GM23248 (cell line): ENCODE data around the gene STRADB. TPM values are rescaled to one million over a fixed set of nuclear protein-coding genes. Genes with fewer than 3 reads are reported as not detected.
A peak's percentile ranks its signal among the peaks of the same experiment; 100 is the strongest.

Source experiments
- DNase-seq: peaks from one replicate; pipeline ENCODE4 v3.0.0-alpha.2; 2015
- H2AFZ ChIP-seq: fragments of 200-600 bp; sonication (generic); 2 replicates; pipeline ENCODE4 v1.6.1; 2016; ENCODE audit warnings: antibody characterized with exemption
- H3F3A ChIP-seq: fragments of 200-600 bp; sonication (generic); 2 replicates; pipeline ENCODE4 v1.6.1; 2016; ENCODE audit warnings: mild to moderate bottlenecking, antibody characterized with exemption, mixed run types; ENCODE audit not compliant: insufficient read depth
- H3K27ac ChIP-seq: fragments of 200-600 bp; sonication (generic); 2 replicates; pipeline ENCODE4 v1.5.1; 2016; ENCODE audit warnings: mild to moderate bottlenecking
- H3K27me3 ChIP-seq: fragments of 200-600 bp; sonication (generic); replicated peaks from 2 replicates; pipeline ENCODE4 v1.6.1; 2016; ENCODE audit warnings: mild to moderate bottlenecking; ENCODE audit not compliant: insufficient read depth
- H3K36me3 ChIP-seq: fragments of 200-600 bp; sonication (generic); 2 replicates; pipeline ENCODE4 v1.6.1; 2016; ENCODE audit warnings: low read depth, mild to moderate bottlenecking
- H3K4me1 ChIP-seq: fragments of 200-600 bp; sonication (generic); 2 replicates; pipeline ENCODE4 v1.6.1; 2016; ENCODE audit warnings: mild to moderate bottlenecking; ENCODE audit not compliant: insufficient read depth
- H3K4me2 ChIP-seq: fragments of 200-600 bp; sonication (generic); one replicate; pipeline ENCODE4 v1.6.1; 2016; ENCODE audit warnings: mild to moderate bottlenecking; ENCODE audit not compliant: unreplicated experiment
- H3K4me3 ChIP-seq: fragments of 200-600 bp; sonication (generic); 2 replicates; pipeline ENCODE4 v1.5.1; 2016; ENCODE audit warnings: mild to moderate bottlenecking
- H3K79me2 ChIP-seq: fragments of 200-600 bp; sonication (generic); 2 replicates; pipeline ENCODE4 v1.6.1; 2016; ENCODE audit warnings: mild to moderate bottlenecking; ENCODE audit not compliant: insufficient read depth
- H3K9ac ChIP-seq: fragments of 200-600 bp; sonication (generic); 2 replicates; pipeline ENCODE4 v1.6.1; 2016; ENCODE audit warnings: mild to moderate bottlenecking
- H3K9me2 ChIP-seq: fragments of 200-600 bp; sonication (generic); 2 replicates; pipeline ENCODE4 v1.6.1; 2016; ENCODE audit warnings: mixed run types, mild to moderate bottlenecking, moderate library complexity; ENCODE audit not compliant: insufficient read depth
- H3K9me3 ChIP-seq: fragments of 200-600 bp; sonication (generic); one replicate; pipeline ENCODE4 v1.6.1; 2017; ENCODE audit warnings: low read depth
- H4K20me1 ChIP-seq: fragments of 200-600 bp; sonication (generic); 2 replicates; pipeline ENCODE4 v1.6.0; 2016; ENCODE audit not compliant: insufficient read depth
- EZH2 ChIP-seq: fragments of 200-600 bp; sonication (generic); IDR thresholded peaks from 2 replicates; pipeline ENCODE4 v1.6.1; 2018; ENCODE audit warnings: antibody characterized with exemption, mild to moderate bottlenecking; ENCODE audit not compliant: insufficient read depth, poor library complexity, severe bottlenecking
- EZH2phosphoT487 ChIP-seq: fragments of 200-600 bp; sonication (generic); IDR thresholded peaks from 2 replicates; pipeline ENCODE4 v1.6.1; 2018; ENCODE audit warnings: antibody characterized with exemption, moderate library complexity, mild to moderate bottlenecking, low read depth; ENCODE audit not compliant: insufficient read depth
- WGBS, 2 experiments: methylation state at CpG; one replicate each; pipeline ENCODE4 v1.1.6; 2015 to 2017; ENCODE audit warnings: low lambda C conversion rate in 2 of 2, low coverage in 1 of 2; ENCODE audit errors: missing lambda C conversion rate in 2 of 2; 5-methylcytosine and 5-hydroxymethylcytosine counted together
- in situ Hi-C: fragments of 300-500 bp; cut with MboI; formaldehyde crosslinking; loops from 2 replicates; pipeline ENCODE4 v1.15.0; 2020
- polyA plus RNA-seq: library from polyadenylated mRNA; unstranded; fragments of >200 nt; fragmentation: Nextera tagmentation; extraction: Ambion mirVana; gene quantifications from 2 replicates; pipeline ENCODE4 v1.2.1, GENCODE V29; 2016
- total RNA-seq: library from RNA; depleted of rRNA; stranded (reverse); fragments of >200 nt; shearing (Covaris generic); gene quantifications from 2 replicates; pipeline ENCODE4 v1.2.3, GENCODE V29; 2014

Gene STRADB
- total and polyA plus RNA-seq, 2 experiments from 2014 or later, result 21.2 to 33.7 TPM

DNA sequence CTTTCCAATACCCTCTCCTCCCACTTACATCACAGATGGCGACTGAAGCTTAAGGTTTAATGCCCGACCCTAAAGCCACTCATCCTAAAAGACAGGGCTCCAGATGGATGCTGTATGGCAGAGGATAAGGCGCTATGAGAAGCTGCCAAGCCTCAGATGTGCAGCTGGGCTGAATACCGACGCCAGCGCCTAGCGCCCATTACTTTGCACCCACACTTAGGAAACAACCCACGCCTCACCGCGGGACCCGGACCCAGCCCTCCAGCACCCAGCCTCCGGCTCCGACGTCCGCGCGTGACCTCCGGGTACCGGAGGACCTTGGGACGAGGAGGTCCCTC lies 617 bp upstream of the STRADB start:
- DNase-seq, result peak; percentile 68
- Histone ChIP-seq H3F3A (no peaks in the 10 kb centered on the region; the same call in 1 of the 2 replicates), H3K36me3 (no peaks in the 10 kb centered on the region), H3K9me3 (no peaks in the 10 kb centered on the region), H3K79me2 (peaks cover 76% of the 10 kb centered on the region), H3K4me3 (peak overlapping the region; percentile 92), H3K9ac (peak overlapping the region; percentile 89), H3K27ac (peak overlapping the region; percentile 84), H2AFZ (peak overlapping the region; percentile 96), H4K20me1 (no peaks in the 10 kb centered on the region; the same call in 1 of the 2 replicates), H3K9me2 (no peaks in the 10 kb centered on the region), H3K4me1 (peaks cover 9% of the 10 kb centered on the region; the same call in 1 of the 2 replicates), H3K27me3 (no peaks in the 10 kb centered on the region), H3K4me2 (peak overlapping the region; percentile 76)
- 1 to 2% methylated on average over 20 of the region's 20 CpGs for WGBS, 2 experiments
- TF ChIP-seq EZH2phosphoT487 (no peak), EZH2 (no peak)
- in situ Hi-C loops, result no loop called here

DNA sequence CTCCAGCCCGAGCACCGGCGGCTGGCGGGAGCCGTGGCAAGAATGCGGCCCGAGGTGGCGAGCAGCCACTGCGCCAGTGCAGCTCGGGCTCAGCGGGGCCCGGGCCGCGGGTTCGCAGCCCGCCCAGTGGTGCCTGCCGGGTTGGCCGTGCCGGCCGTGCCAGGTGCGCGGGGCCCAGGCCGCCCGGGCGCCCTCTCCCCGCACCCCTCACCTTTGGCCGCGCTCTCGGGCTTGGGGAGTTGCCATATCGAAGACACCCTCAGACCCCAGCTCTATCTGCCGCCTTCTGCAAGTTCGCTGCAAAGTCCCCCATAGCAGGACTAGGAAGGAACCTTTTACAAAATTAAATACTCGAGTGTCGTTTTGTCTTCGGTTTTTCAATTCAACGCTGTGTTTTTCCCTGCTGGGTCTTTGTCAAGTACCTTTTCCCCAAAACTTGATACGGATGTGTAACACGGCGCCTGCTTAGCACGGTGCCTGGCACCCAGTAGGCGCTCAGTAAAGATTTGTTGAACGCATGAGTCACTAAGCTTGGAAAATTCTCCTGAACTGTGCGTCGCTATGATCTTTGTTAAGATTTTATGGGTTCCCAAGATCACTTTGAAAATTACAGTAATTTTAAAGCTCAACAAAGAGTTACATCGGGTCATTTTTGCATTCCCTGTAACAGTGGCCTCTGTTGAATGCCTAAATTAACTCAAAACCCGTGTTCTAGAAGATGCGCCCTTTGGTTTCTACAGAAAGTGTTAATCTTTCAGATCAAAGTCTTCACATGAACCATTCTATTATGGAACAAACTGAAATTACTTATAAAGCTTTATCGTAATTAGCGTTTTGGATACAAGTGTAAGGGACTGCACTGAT lies 750 bp downstream of the STRADB start:
- Histone ChIP-seq H3K36me3 (no peaks in the 10 kb centered on the region), H3K9ac (peak overlapping the region; percentile 89), H3K9me3 (no peaks in the 10 kb centered on the region), H3K4me1 (peaks cover 9% of the 10 kb centered on the region; the same call in 1 of the 2 replicates), H3K27ac (peak overlapping the region; percentile 16), H3K27me3 (no peaks in the 10 kb centered on the region), H3K4me2 (peak overlapping the region; percentile 80), H3F3A (no peaks in the 10 kb centered on the region), H3K9me2 (no peaks in the 10 kb centered on the region), H2AFZ (peak overlapping the region; percentile 96), H4K20me1 (no peaks in the 10 kb centered on the region; the same call in 1 of the 2 replicates), H3K4me3 (peak overlapping the region; percentile 92), H3K79me2 (peaks cover 63% of the 10 kb centered on the region)
- no peak for TF ChIP-seq EZH2
- no peak for TF ChIP-seq EZH2phosphoT487
- 7 to 8% methylated on average over 33 to 45 of the region's 49 CpGs for whole genome bisulfite sequencing, 2 experiments
- in situ Hi-C loops, result no loop called here
- DNase-seq, result peak; percentile 39

DNA sequence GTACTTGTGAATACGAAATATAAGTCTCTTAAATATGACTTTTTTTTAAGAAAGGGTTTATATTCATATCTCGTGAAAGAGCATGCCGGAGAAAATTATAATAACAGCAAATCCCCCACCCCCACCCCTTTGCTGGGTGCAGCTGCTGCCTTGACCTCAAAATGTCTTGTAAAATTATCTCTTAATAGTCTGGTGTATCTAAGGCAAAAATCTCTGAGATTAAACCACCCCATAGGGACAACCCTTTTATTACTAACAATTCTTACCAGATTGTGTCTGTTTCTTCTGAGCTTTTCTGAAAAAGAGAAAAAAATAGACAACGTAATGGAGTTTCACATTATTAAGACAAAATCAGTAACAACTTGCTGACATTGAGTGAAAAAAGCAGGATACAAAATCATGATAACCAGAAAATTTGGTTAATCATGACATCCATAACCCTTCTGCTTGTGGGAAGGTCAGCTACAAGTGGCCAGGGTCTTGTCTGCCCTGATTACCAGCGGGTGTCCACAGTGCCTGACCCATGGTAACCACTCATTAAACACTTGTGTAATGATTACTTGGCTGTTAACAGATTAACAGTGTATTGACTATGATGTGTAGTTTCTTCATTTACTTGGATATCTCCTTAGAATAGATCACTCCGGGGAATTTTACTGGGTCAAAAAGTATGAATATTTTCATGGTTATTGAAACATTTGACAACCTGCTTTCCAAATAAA lies 1.5 kb downstream of the STRADB start:
- Histone ChIP-seq H2AFZ (0 out of 2 replicates have a peak overlapping the region, but pooled peaks have one; percentile 96), H4K20me1 (no peaks in the 10 kb centered on the region; the same call in 1 of the 2 replicates), H3K36me3 (no peaks in the 10 kb centered on the region), H3K4me3 (peak overlapping the region; percentile 92), H3K4me2 (peak overlapping the region; percentile 80), H3K4me1 (peaks cover 9% of the 10 kb centered on the region; the same call in 1 of the 2 replicates), H3K27ac (no peak overlapping the region), H3K79me2 (peaks cover 55% of the 10 kb centered on the region), H3F3A (no peaks in the 10 kb centered on the region), H3K27me3 (no peaks in the 10 kb centered on the region), H3K9me2 (no peaks in the 10 kb centered on the region), H3K9me3 (no peaks in the 10 kb centered on the region), H3K9ac (no peak overlapping the region)
- in situ Hi-C loops, result no loop called here
- no peak for DNase-seq
- 89 to 91% methylated on average over 6 of the region's 6 CpGs for WGBS, 2 experiments
- TF ChIP-seq EZH2 (no peak), EZH2phosphoT487 (no peak)

DNA sequence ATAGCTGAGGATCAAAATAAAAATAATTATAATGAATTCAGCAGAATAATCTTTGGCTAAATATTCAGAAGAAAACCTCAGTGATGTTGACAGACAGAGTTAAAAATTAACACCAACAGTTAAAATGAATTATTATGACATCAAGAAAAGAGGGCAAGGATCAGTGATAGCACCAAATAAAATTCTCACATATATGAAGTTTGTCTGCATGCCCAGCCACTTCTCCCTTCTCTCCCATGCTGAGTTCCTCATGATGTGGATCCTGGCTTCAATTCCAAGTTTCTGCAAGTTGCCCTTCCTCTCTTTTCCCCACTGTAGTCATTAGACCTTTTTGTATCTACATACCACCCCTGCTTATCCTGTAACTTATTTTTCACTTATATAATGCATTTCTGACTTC lies 6.8 kb downstream of the STRADB start:
- Histone ChIP-seq H3K27ac (no peak overlapping the region), H3K4me1 (no peaks in the 10 kb centered on the region), H3K79me2 (peaks cover 11% of the 10 kb centered on the region; the same call in 1 of the 2 replicates), H3K9me2 (no peaks in the 10 kb centered on the region), H2AFZ (no peak overlapping the region), H4K20me1 (peaks cover 4% of the 10 kb centered on the region; the same call in 1 of the 2 replicates), H3K4me2 (no peak overlapping the region), H3K36me3 (peaks cover 25% of the 10 kb centered on the region), H3K27me3 (no peaks in the 10 kb centered on the region), H3F3A (no peaks in the 10 kb centered on the region), H3K9me3 (no peaks in the 10 kb centered on the region), H3K9ac (no peak overlapping the region), H3K4me3 (no peak overlapping the region)
- TF ChIP-seq EZH2phosphoT487, result no peak
- TF ChIP-seq EZH2, result no peak
- in situ Hi-C loops, result no loop called here
- DNase-seq, result no peak
